ENCODE measurements around the gene IL17RE. TPM values are rescaled to one million over a fixed set of nuclear protein-coding genes. Genes with fewer than 3 reads are reported as not detected.

IL17RE gene
- total RNA-seq, 4 donors from 2014 or later, result 71.1 to 117 (median 81.1) TPM

GRCh38 chr3:9878700-9879099 is 23.9 kb upstream of the IL17RE start:
- no peak for DNase-seq (ENCODE audit: low spot score in 2 of 2)
- WGBS, 2 donors, result 85 to 87% methylated on average over 5 of the region's 5 CpGs
- H3K4me3 ChIP-seq (ENCODE audit: low read depth, poor library complexity, severe bottlenecking), result no peak overlapping the region
- TF ChIP-seq POLR2A (IDR thresholded peaks at IDR 0.05) (no peak), CTCF (IDR thresholded peaks at IDR 0.05) (no peak)
- intact Hi-C loops (cut with DNase I; ENCODE audit: low total_unique reads), result no loop called here

- TF ChIP-seq POLR2A (IDR thresholded peaks at IDR 0.05) (no peak), CTCF (IDR thresholded peaks at IDR 0.05) (no peak)
- 83 to 88% methylated on average over 7 of the region's 7 CpGs for WGBS, 2 donors
- no peak within 1 kb of the TSS for H3K4me3 ChIP-seq (ENCODE audit: low read depth, poor library complexity, severe bottlenecking)
- DNase-seq (ENCODE audit: low spot score in 2 of 2), result no peak
- intact Hi-C loops (cut with DNase I; ENCODE audit: low total_unique reads), result no loop called here
Observed at GRCh38 chr3:9879830-9880549, 22.7 kb upstream of the IL17RE start, which contains the start of gene CIDEC. CIDEC (minus strand) TSS chr3:9880253; CDS start chr3:9878486, 1,767 bp downstream.

GRCh38 chr3:9881441-9881840 is 21.2 kb upstream of the IL17RE start:
- WGBS, 2 donors, result 93 to 97% methylated on average over 1 of the region's 1 CpG

GRCh38 chr3:9883706-9884554 is 18.7 kb upstream of the IL17RE start:
- WGBS, 2 donors, result 44 to 49% methylated on average over 7 of the region's 7 CpGs
- H3K4me3 ChIP-seq (ENCODE audit: low read depth, poor library complexity, severe bottlenecking), result no peak overlapping the region
- TF ChIP-seq CTCF (IDR thresholded peaks at IDR 0.05), result no peak
- no peak for DNase-seq (ENCODE audit: low spot score in 2 of 2)
- intact Hi-C loops (cut with DNase I; ENCODE audit: low total_unique reads), result no loop called here

More at GRCh38 chr3:9881441-9881840, 21.2 kb upstream of the IL17RE start:
- H3K4me3 ChIP-seq (ENCODE audit: low read depth, poor library complexity, severe bottlenecking), result no peak overlapping the region
- intact Hi-C loops (cut with DNase I; ENCODE audit: low total_unique reads), result no loop called here
- no peak for DNase-seq (ENCODE audit: low spot score in 2 of 2)
- no peak for TF ChIP-seq POLR2A (IDR thresholded peaks at IDR 0.05)
- TF ChIP-seq CTCF (IDR thresholded peaks at IDR 0.05), result no peak

GRCh38 chr3:9884555-9885165 is 18.0 kb upstream of the IL17RE start:
- TF ChIP-seq CTCF (IDR thresholded peaks at IDR 0.05), result no peak
- TF ChIP-seq POLR2A (IDR thresholded peaks at IDR 0.05), result no peak
- DNase-seq (ENCODE audit: low spot score in 2 of 2), result peak in 1 of 2 donors; percentile 74
- intact Hi-C loops (cut with DNase I; ENCODE audit: low total_unique reads), result no loop called here
- no peak overlapping the region for H3K4me3 ChIP-seq (ENCODE audit: low read depth, poor library complexity, severe bottlenecking)
- 51% methylated on average over 11 of the region's 11 CpGs for WGBS, 2 donors

Data from lower leg skin (tissue), 4 donors.